ENCODE data around the gene NLGN1.

The NLGN1 gene

GRCh38 chr3:173863551-173863950, 466.0 kb downstream of the NLGN1 start:
- no peak for DNase-seq

- no peak for DNase-seq
These were observed 468.5 kb downstream of the NLGN1 start for GRCh38 chr3:173865900-173866498.

GRCh38 chr3:173869766-173870165, 472.2 kb downstream of the NLGN1 start:
- DNase-seq = no peak

GRCh38 chr3:173870976-173871375, 473.4 kb downstream of the NLGN1 start:
- DNase-seq = no peak

- DNase-seq = no peak
These were observed 478.2 kb downstream of the NLGN1 start for GRCh38 chr3:173875790-173876189.

- no peak for DNase-seq
These were observed 478.9 kb downstream of the NLGN1 start for GRCh38 chr3:173876476-173876875.

GRCh38 chr3:173887888-173888287, 490.3 kb downstream of the NLGN1 start:
- DNase-seq = no peak

- no peak for DNase-seq
These were observed 492.1 kb downstream of the NLGN1 start for GRCh38 chr3:173889596-173889995.

- no peak for DNase-seq
These were observed 492.5 kb downstream of the NLGN1 start for GRCh38 chr3:173890091-173890490.

- DNase-seq = peak; percentile 44 to 57 (median 48)
These were observed 493.9 kb downstream of the NLGN1 start for GRCh38 chr3:173891272-173892100.

- no peak for DNase-seq
These were observed 495.0 kb downstream of the NLGN1 start for GRCh38 chr3:173892547-173892946.

- no peak for DNase-seq
These were observed 495.5 kb downstream of the NLGN1 start for GRCh38 chr3:173893066-173893465.

- DNase-seq = no peak
These were observed 496.3 kb downstream of the NLGN1 start for GRCh38 chr3:173893835-173894234.

- no peak for DNase-seq
These were observed 500.1 kb downstream of the NLGN1 start for GRCh38 chr3:173897631-173898030.

- no peak for DNase-seq
These were observed 504.1 kb downstream of the NLGN1 start for GRCh38 chr3:173901649-173902048.

GRCh38 chr3:173902401-173902800, 504.9 kb downstream of the NLGN1 start:
- DNase-seq = no peak

- no peak for DNase-seq
These were observed 505.3 kb downstream of the NLGN1 start for GRCh38 chr3:173902871-173903270.

- DNase-seq = no peak
These were observed 507.8 kb downstream of the NLGN1 start for GRCh38 chr3:173905381-173905780.

GRCh38 chr3:173911446-173911845, 513.9 kb downstream of the NLGN1 start:
- DNase-seq = no peak

GRCh38 chr3:173912126-173912525, 514.6 kb downstream of the NLGN1 start:
- DNase-seq = no peak

GRCh38 chr3:173913397-173913796, 515.9 kb downstream of the NLGN1 start:
- no peak for DNase-seq

GRCh38 chr3:173913974-173914421, 516.5 kb downstream of the NLGN1 start:
- no peak for DNase-seq

GRCh38 chr3:173916799-173917198, 519.3 kb downstream of the NLGN1 start:
- no peak for DNase-seq

GRCh38 chr3:173920386-173920785, 522.8 kb downstream of the NLGN1 start:
- no peak for DNase-seq

Measured in suppressor macrophage treated with lipopolysaccharide for 1 hour (primary cell).